Parathyroid adenoma (tissue), 2 donors: ENCODE results near the gene SLC1A4.
A peak's percentile ranks its signal among the peaks of the same experiment; 100 is the strongest.

ENCODE experiments used
- H2AFZ ChIP-seq: fragments of 300-600 bp; sonication (generic); one replicate; pipeline ENCODE4 v1.7.0; 2017; ENCODE audit warnings: antibody characterized with exemption, mild to moderate bottlenecking
- H3K27ac ChIP-seq: fragments of 300-600 bp; sonication (generic); one replicate; pipeline ENCODE4 v1.7.0; 2017
- H3K27me3 ChIP-seq: fragments of 300-600 bp; sonication (generic); one replicate; pipeline ENCODE4 v1.7.0; 2017; ENCODE audit warnings: low read length; ENCODE audit not compliant: control insufficient read depth, insufficient read depth
- H3K36me3 ChIP-seq: fragments of 300-600 bp; sonication (generic); one replicate; pipeline ENCODE4 v1.7.0; 2017; ENCODE audit warnings: low read length; ENCODE audit not compliant: control insufficient read depth, insufficient read depth
- H3K4me1 ChIP-seq: fragments of 300-600 bp; sonication (generic); one replicate; pipeline ENCODE4 v1.7.0; 2017; ENCODE audit warnings: control low read depth
- H3K4me2 ChIP-seq: fragments of 300-600 bp; sonication (generic); one replicate; pipeline ENCODE4 v1.7.0; 2017; ENCODE audit warnings: low read length
- H3K4me3 ChIP-seq: fragments of 300-600 bp; sonication (generic); one replicate; pipeline ENCODE4 v1.7.0; 2017; ENCODE audit warnings: low read depth, low read length
- H3K79me2 ChIP-seq: fragments of 300-600 bp; sonication (generic); one replicate; pipeline ENCODE4 v1.7.0; 2017; ENCODE audit warnings: control low read depth
- H3K9ac ChIP-seq: fragments of 300-600 bp; sonication (generic); one replicate; pipeline ENCODE4 v1.7.0; 2017; ENCODE audit warnings: mild to moderate bottlenecking
- H3K9me3 ChIP-seq: fragments of 300-600 bp; sonication (generic); one replicate; pipeline ENCODE4 v1.7.0; 2017; ENCODE audit warnings: low read length; ENCODE audit not compliant: control insufficient read depth
- TF ChIP-seq, protein P1 (sequence below): fragments of 300-600 bp; sonication (generic); IDR thresholded peaks from one replicate; pipeline ENCODE4 v1.7.0; 2017; ENCODE audit warnings: antibody characterized with exemption, mild to moderate bottlenecking
- donor health status: primary hyperparathyroidism.

SLC1A4 gene

GRCh38 chr2:64980183-64980582 is 9.0 kb upstream of the SLC1A4 start:
- Histone ChIP-seq H3K27me3 (no peaks in the 10 kb centered on the region), H3K36me3 (no peaks in the 10 kb centered on the region), H3K9me3 (no peaks in the 10 kb centered on the region)

DNA sequence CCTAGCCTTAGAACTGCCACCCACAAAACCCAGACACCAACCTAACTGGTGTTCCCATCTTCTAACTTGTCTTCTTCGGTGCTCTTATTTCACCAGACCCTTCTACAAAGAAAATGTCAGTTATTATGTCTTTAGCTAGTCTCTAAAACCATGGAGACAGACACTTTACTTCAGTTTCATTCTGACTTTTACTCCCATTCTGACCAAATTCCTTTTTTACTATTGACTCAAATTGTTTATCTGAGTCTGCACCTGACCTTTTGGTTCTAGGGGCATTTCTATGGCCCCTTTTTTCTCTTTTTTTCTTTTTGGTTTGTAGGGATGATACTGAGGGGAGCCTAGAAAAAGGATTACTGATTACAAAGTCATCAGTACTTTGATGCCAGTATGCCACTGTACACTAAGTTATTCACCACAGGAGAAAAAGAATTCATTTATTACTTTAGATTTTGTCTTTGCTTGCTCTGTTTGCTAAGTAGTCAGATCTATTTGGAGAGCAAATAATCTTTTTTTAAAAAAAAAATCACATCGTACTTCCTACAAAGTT is 6.8 kb upstream of the SLC1A4 start:
- TF ChIP-seq, protein P1, sequence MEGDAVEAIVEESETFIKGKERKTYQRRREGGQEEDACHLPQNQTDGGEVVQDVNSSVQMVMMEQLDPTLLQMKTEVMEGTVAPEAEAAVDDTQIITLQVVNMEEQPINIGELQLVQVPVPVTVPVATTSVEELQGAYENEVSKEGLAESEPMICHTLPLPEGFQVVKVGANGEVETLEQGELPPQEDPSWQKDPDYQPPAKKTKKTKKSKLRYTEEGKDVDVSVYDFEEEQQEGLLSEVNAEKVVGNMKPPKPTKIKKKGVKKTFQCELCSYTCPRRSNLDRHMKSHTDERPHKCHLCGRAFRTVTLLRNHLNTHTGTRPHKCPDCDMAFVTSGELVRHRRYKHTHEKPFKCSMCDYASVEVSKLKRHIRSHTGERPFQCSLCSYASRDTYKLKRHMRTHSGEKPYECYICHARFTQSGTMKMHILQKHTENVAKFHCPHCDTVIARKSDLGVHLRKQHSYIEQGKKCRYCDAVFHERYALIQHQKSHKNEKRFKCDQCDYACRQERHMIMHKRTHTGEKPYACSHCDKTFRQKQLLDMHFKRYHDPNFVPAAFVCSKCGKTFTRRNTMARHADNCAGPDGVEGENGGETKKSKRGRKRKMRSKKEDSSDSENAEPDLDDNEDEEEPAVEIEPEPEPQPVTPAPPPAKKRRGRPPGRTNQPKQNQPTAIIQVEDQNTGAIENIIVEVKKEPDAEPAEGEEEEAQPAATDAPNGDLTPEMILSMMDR: no peak
- no peaks in the 10 kb centered on the region for H3K27me3 ChIP-seq
- no peaks in the 10 kb centered on the region for H3K79me2 ChIP-seq
- no peaks in the 10 kb centered on the region for H3K36me3 ChIP-seq
- no peak overlapping the region for H3K9ac ChIP-seq
- no peaks in the 10 kb centered on the region for H3K4me1 ChIP-seq
- H3K4me3 ChIP-seq: no peak overlapping the region
- H2AFZ ChIP-seq: no peak overlapping the region
- H3K27ac ChIP-seq: no peak overlapping the region
- no peaks in the 10 kb centered on the region for H3K9me3 ChIP-seq
- H3K4me2 ChIP-seq: no peak overlapping the region

More at GRCh38 chr2:64980183-64980582, 9.0 kb upstream of the SLC1A4 start:
- Histone ChIP-seq H3K79me2 (no peaks in the 10 kb centered on the region), H3K4me3 (no peak overlapping the region), H3K4me1 (peaks cover 6% of the 10 kb centered on the region), H3K9ac (no peak overlapping the region), H3K4me2 (no peak overlapping the region), H2AFZ (peak overlapping the region; percentile 13), H3K27ac (no peak overlapping the region)
- TF ChIP-seq, protein P1: no peak

GRCh38 chr2:64982932-64983331 is 6.3 kb upstream of the SLC1A4 start:
- no peaks in the 10 kb centered on the region for H3K27me3 ChIP-seq
- no peaks in the 10 kb centered on the region for H3K9me3 ChIP-seq
- TF ChIP-seq, protein P1: no peak
- no peak overlapping the region for H3K9ac ChIP-seq
- H3K36me3 ChIP-seq: no peaks in the 10 kb centered on the region
- H3K4me1 ChIP-seq: no peaks in the 10 kb centered on the region
- no peak overlapping the region for H3K27ac ChIP-seq
- no peak overlapping the region for H3K4me3 ChIP-seq
- no peaks in the 10 kb centered on the region for H3K79me2 ChIP-seq
- H2AFZ ChIP-seq: no peak overlapping the region
- no peak overlapping the region for H3K4me2 ChIP-seq

GRCh38 chr2:64985447-64985846 is 3.8 kb upstream of the SLC1A4 start:
- no peaks in the 10 kb centered on the region for H3K27me3 ChIP-seq
- H3K4me3 ChIP-seq: no peak overlapping the region
- H3K4me1 ChIP-seq: no peaks in the 10 kb centered on the region
- H2AFZ ChIP-seq: no peak overlapping the region
- H3K79me2 ChIP-seq: no peaks in the 10 kb centered on the region
- no peaks in the 10 kb centered on the region for H3K9me3 ChIP-seq
- no peaks in the 10 kb centered on the region for H3K36me3 ChIP-seq
- H3K27ac ChIP-seq: no peak overlapping the region
- TF ChIP-seq, protein P1: no peak
- H3K9ac ChIP-seq: no peak overlapping the region
- no peak overlapping the region for H3K4me2 ChIP-seq
